Tibial nerve (tissue), 4 donors: ENCODE measurements around the gene VTN.

ENCODE experiments used
- EP300 ChIP-seq, 2 donors: sonication (generic); formaldehyde crosslinking; IDR thresholded peaks; one replicate each; pipeline ENCODE4 v1.6.1; 2017; ENCODE audit warnings: antibody characterized with exemption in 2 of 2, mild to moderate bottlenecking in 1 of 2
- POLR2A ChIP-seq, 2 donors: fragments of 450-650 bp; IDR thresholded peaks; one replicate each; pipeline ENCODE4 v1.6.1; 2017; ENCODE audit warnings: antibody characterized with exemption in 2 of 2, mild to moderate bottlenecking in 2 of 2, moderate library complexity in 2 of 2
- TF ChIP-seq, protein P1 (sequence below), 5 experiments: fragments of 200-600 bp in 3 of 5; fragments of 450-650 bp in 2 of 5; sonication (generic) in 3 of 5; IDR thresholded peaks; one replicate each; pipeline ENCODE4 v1.5.1; 2016 to 2019; ENCODE audit warnings: antibody characterized with exemption in 5 of 5, mild to moderate bottlenecking in 3 of 5, moderate library complexity in 2 of 5

DNA sequence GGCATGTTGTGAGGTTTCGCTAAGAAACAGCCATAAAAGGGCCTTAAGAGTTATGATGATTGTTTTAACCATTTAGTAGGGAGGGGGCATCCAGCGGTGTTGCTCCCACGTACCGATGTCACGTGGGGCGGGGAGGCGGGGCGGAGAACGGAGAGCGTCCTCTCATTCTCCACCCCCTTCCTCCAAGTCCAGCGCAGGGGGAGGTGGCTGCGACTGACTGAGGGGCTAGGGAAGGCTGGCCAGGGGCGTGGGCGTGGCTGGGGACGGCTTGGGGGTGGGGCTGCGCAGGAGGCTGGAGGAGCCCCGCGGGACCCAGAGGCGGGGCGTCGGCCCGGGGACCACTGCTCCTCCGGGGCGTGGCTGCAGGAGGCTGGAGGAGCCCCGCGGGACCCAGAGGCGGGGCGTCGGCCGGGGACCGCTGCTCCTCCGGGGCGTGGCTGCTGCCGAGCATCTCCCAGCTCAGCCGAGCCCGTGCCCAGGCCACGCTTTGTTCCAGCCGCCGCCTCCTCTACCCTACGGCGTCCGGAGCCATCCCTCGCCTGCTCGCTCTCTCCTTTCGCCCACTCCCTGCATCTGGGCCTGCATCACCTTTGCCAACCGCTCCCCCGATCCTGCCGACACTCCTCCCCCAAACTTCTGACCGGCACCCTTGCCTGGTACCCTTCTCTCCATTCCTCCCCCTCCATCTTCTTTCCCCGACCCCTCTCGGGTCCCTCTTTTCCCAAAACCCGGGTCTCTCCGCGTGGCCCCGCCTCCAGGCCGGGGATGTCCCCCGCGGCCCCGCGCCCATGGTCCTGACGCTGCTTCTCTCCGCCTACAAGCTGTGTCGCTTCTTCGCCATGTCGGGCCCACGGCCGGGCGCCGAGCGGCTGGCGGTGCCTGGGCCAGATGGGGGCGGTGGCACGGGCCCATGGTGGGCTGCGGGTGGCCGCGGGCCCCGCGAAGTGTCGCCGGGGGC lies 1.4 kb upstream of the VTN start, which contains the start of gene SARM1:
- TF ChIP-seq, protein P1, sequence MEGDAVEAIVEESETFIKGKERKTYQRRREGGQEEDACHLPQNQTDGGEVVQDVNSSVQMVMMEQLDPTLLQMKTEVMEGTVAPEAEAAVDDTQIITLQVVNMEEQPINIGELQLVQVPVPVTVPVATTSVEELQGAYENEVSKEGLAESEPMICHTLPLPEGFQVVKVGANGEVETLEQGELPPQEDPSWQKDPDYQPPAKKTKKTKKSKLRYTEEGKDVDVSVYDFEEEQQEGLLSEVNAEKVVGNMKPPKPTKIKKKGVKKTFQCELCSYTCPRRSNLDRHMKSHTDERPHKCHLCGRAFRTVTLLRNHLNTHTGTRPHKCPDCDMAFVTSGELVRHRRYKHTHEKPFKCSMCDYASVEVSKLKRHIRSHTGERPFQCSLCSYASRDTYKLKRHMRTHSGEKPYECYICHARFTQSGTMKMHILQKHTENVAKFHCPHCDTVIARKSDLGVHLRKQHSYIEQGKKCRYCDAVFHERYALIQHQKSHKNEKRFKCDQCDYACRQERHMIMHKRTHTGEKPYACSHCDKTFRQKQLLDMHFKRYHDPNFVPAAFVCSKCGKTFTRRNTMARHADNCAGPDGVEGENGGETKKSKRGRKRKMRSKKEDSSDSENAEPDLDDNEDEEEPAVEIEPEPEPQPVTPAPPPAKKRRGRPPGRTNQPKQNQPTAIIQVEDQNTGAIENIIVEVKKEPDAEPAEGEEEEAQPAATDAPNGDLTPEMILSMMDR (IDR thresholded peaks at IDR 0.05) = no peak
- TF ChIP-seq EP300 (IDR thresholded peaks at IDR 0.05) (no peak), POLR2A (IDR thresholded peaks at IDR 0.05) (no peak)
